GM19463 (cell line): ENCODE results near the gene PDLIM5.
A peak's percentile ranks its signal among the peaks of the same experiment; 100 is the strongest.
"Not testable (repeated sequence)": the region's sequence is repeated elsewhere in the genome, so short reads cannot be mapped to it uniquely, and the experiment has no call there.

Experiments
- ATAC-seq: cut with Tn5 transposase; IDR thresholded peaks from one replicate; pipeline ENCODE4 v1.9.1; 2021; ENCODE audit warnings: mild to moderate bottlenecking, moderate library complexity; ENCODE audit not compliant: unreplicated experiment

Gene PDLIM5

DNA sequence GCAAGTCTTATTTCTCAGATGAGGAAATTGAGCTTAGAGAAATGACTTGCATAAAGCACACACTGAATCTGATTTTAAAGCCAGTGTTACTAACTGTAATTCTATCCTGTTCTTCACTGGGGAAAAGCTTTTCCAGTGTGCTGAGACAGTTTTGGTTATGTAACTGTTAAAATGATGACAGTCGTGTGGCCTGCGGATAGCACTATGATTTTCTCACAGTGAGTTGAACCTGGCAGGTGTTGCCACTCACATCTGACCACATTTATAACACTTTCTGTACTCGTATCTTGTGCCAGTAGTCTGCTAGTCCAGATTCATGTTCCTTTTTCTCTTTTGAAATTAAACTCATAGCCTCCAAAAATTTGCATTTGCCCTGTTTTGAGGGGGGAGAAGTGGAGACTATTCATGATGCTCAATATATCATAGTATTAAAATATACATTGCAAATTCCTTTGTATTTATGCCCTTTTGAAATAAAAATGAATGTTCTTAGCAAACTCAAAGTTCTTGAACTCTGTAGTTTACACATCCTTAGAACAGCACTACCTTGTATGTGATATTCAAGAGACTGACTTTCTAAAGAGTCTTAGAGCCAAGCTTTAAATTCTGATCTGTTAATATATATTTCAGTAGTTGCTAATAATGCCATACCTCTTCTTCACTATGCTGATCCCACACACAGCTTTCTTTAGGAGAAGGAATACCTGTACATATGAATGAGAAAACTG, 132.3 kb downstream of the PDLIM5 start:
- ATAC-seq: peak; percentile 54

- ATAC-seq: no peak
Measured at GRCh38 chr4:94588896-94589693, 137.4 kb downstream of the PDLIM5 start.

GRCh38 chr4:94590493-94590892, 138.8 kb downstream of the PDLIM5 start:
- ATAC-seq: no peak

DNA sequence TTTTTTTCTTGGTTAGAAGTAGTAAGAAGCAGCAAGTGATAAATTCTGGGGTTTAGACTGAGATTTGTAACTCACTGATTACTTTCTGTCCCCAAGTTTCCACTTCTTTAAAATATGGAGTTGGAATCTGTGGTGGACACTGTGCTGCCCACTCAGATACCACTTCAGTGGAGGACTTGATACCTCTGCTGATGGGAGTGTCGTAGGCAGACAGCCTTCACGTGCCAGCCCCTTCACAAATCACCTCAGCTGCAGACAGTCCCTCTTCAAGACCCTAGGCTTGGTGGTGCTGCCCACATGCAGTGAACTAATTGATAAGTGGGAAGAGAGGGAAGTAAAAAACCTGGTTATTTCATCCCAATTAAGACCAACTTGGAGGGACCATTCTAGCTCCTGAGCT, 139.5 kb downstream of the PDLIM5 start:
- no peak for ATAC-seq

- ATAC-seq: no peak
Measured at GRCh38 chr4:94595013-94595412, 143.3 kb downstream of the PDLIM5 start.

DNA sequence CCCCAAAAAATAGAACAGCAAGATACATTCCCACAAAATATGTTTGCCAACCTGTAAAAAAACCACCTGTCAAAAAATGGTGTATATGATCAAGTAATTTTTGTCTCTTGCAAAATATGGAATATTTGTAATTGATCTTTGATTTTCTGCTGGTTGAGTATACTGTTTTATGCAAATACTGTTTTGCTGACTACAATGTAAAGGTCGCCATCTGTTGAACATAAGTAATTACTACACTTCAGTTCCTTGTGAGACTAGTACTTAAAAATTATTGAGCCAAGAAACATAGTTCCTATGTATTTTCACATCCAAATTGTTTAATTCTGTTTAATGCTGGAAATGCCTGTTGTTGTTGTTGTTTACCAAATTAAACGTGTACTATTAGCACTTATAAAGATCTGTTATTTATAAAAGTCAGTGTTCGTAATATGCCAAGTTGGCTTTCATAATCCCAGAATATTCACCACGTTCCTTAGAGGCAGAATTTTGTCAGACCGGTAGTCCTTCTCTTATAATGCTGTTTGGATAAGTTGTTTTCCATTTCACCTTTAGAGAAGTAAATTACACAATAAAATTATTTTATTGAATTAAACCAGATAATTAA, 144.2 kb downstream of the PDLIM5 start:
- ATAC-seq: peak; percentile 81

GRCh38 chr4:94598758-94599157, 147.0 kb downstream of the PDLIM5 start:
- no peak for ATAC-seq

- ATAC-seq: no peak
Measured at GRCh38 chr4:94603170-94603747, 151.5 kb downstream of the PDLIM5 start.

GRCh38 chr4:94605241-94605805, 153.6 kb downstream of the PDLIM5 start:
- ATAC-seq: no peak

GRCh38 chr4:94610145-94610544, 158.4 kb downstream of the PDLIM5 start:
- no peak for ATAC-seq

GRCh38 chr4:94613248-94613647, 161.5 kb downstream of the PDLIM5 start:
- ATAC-seq: no peak

GRCh38 chr4:94615451-94615850, 163.7 kb downstream of the PDLIM5 start:
- no peak for ATAC-seq

GRCh38 chr4:94621491-94622080, 169.8 kb downstream of the PDLIM5 start:
- ATAC-seq: peak; percentile 67

- no peak for ATAC-seq
Measured at GRCh38 chr4:94623126-94623911, 171.6 kb downstream of the PDLIM5 start.

DNA sequence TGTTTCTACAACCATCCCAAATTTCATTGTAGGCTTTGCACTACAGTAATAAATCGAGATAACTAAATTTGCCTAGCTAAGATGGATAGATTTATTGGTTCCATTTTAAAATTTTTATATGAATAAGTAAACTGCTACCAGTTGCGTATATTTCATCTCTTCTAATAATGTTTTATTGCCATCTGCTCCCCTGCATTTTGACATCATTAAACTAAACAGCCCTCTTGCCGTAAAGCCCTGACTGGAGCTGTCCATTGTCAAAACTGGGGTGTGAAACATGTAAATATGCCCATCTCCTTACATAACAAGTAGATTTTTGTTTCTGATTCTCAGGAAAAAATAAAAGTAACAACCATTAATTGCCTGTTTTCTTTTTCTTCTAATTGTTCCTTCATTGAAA, 175.2 kb downstream of the PDLIM5 start:
- ATAC-seq: no peak

- ATAC-seq: not testable (repeated sequence)
Measured at GRCh38 chr4:94629058-94629457, 177.3 kb downstream of the PDLIM5 start.

DNA sequence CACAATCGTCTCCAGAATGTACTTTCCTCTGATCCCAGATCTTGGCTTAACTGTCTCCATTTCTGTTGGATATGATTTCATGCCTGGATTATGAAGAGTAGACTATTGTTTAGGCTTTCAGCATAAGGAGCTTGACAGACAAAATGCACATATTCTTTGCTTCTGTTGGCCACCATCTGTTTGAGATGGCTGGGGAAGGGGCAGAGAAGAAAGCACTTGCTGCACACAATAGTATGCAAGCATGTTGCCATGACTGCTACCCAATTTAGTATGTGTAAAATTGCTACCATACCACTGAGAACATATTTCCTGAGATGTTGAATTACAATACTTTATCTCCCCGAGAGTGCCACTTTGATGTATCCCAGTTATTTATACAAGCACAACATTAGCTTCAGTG, 178.1 kb downstream of the PDLIM5 start:
- no peak for ATAC-seq

- no peak for ATAC-seq
Measured at GRCh38 chr4:94634271-94634670, 182.5 kb downstream of the PDLIM5 start.

DNA sequence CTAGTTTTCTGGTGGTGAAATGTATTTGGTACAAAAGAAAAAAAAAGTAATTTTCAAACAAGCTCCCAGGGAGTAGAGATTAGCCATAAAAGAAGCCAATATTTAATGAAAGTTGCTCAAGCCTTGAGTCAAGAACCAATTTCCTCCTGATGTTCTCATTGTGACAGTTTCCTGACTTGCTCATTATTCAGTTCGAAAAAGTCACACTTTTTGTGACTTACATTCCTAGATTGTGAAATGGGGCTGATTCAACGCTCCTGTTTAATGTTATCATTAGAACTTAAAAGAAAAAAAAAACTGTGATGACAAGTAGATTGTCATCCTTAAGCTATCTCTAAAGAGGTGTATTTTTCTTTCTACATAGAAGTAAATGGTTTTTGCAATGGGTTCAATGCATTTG, 183.4 kb downstream of the PDLIM5 start:
- no peak for ATAC-seq

- no peak for ATAC-seq
Measured at GRCh38 chr4:94636004-94636403, 184.3 kb downstream of the PDLIM5 start.
